ENCODE results near the gene HOXD9. TPM values are rescaled to one million over a fixed set of nuclear protein-coding genes. Genes with fewer than 3 reads are reported as not detected.

HOXD9 gene
- total RNA-seq, 1 donor from 2014 or later, result 0.16 TPM

GRCh38 chr2:176124110-176124946, 1.8 kb downstream of the HOXD9 start:
- Histone ChIP-seq H3K4me1 (peaks cover 34% of the 10 kb centered on the region), H3K27ac (replicated peaks) (no peak overlapping the region), H3K4me3 (peak overlapping the region; percentile 61), H3K36me3 (no peaks in the 10 kb centered on the region), H3K9me3 (replicated peaks) (no peaks in the 10 kb centered on the region), H3K27me3 (ENCODE audit: low read depth) (peaks cover 99% of the 10 kb centered on the region)
- intact Hi-C loops (cut with micrococcal nuclease), result no loop called here
- TF ChIP-seq CTCF (IDR thresholded peaks at IDR 0.05; ENCODE audit: borderline replicate concordance), result no peak
- DNase-seq, result no peak

- DNase-seq, result no peak
- Histone ChIP-seq H3K4me1 (peaks cover 39% of the 10 kb centered on the region), H3K27me3 (ENCODE audit: low read depth) (peaks cover 99% of the 10 kb centered on the region), H3K36me3 (no peaks in the 10 kb centered on the region), H3K4me3 (no peak overlapping the region), H3K9me3 (replicated peaks) (no peaks in the 10 kb centered on the region), H3K27ac (replicated peaks) (no peak overlapping the region)
- no peak for TF ChIP-seq CTCF (IDR thresholded peaks at IDR 0.05; ENCODE audit: borderline replicate concordance)
- intact Hi-C loops (cut with micrococcal nuclease), result no loop called here
Measured at GRCh38 chr2:176124947-176125771, 2.6 kb downstream of the HOXD9 start.

GRCh38 chr2:176125772-176126054, 3.2 kb downstream of the HOXD9 start:
- no peak overlapping the region for H3K4me3 ChIP-seq
- no peak for TF ChIP-seq CTCF (IDR thresholded peaks at IDR 0.05; ENCODE audit: borderline replicate concordance)
- DNase-seq, result no peak
- peaks cover 99% of the 10 kb centered on the region for H3K27me3 ChIP-seq (ENCODE audit: low read depth)
- intact Hi-C loops (cut with micrococcal nuclease), result no loop called here
- H3K27ac ChIP-seq (replicated peaks), result no peak overlapping the region
- peaks cover 45% of the 10 kb centered on the region for H3K4me1 ChIP-seq
- H3K9me3 ChIP-seq (replicated peaks), result no peaks in the 10 kb centered on the region
- no peaks in the 10 kb centered on the region for H3K36me3 ChIP-seq

GRCh38 chr2:176126929-176127773, 4.6 kb downstream of the HOXD9 start:
- no peaks in the 10 kb centered on the region for H3K9me3 ChIP-seq (replicated peaks)
- peak; percentile 55 for DNase-seq
- no peak overlapping the region for H3K4me3 ChIP-seq
- no peak overlapping the region for H3K27ac ChIP-seq (replicated peaks)
- no peaks in the 10 kb centered on the region for H3K36me3 ChIP-seq
- peaks cover 44% of the 10 kb centered on the region for H3K4me1 ChIP-seq
- TF ChIP-seq CTCF (IDR thresholded peaks at IDR 0.05; ENCODE audit: borderline replicate concordance), result peak; percentile 92
- H3K27me3 ChIP-seq (ENCODE audit: low read depth), result peaks cover 99% of the 10 kb centered on the region
- intact Hi-C loops (cut with micrococcal nuclease), result no loop called here

- Histone ChIP-seq H3K9me3 (replicated peaks) (no peaks in the 10 kb centered on the region), H3K4me3 (no peak overlapping the region), H3K27me3 (ENCODE audit: low read depth) (peaks cover 99% of the 10 kb centered on the region), H3K27ac (replicated peaks) (no peak overlapping the region), H3K4me1 (peaks cover 38% of the 10 kb centered on the region), H3K36me3 (no peaks in the 10 kb centered on the region)
- no peak for TF ChIP-seq CTCF (IDR thresholded peaks at IDR 0.05; ENCODE audit: borderline replicate concordance)
- intact Hi-C loops (cut with micrococcal nuclease), result no loop called here
- no peak for DNase-seq
Measured at GRCh38 chr2:176127774-176128072, 5.2 kb downstream of the HOXD9 start.

Data from left ventricle myocardium inferior (tissue), 1 donor.